HG03521 (cell line): ENCODE data around the gene PALS1.

Experiments used
- ATAC-seq: cut with Tn5 transposase; IDR thresholded peaks from one replicate; pipeline ENCODE4 v1.9.1; 2021; ENCODE audit warnings: mild to moderate bottlenecking, moderate library complexity; ENCODE audit not compliant: unreplicated experiment

The PALS1 gene

DNA sequence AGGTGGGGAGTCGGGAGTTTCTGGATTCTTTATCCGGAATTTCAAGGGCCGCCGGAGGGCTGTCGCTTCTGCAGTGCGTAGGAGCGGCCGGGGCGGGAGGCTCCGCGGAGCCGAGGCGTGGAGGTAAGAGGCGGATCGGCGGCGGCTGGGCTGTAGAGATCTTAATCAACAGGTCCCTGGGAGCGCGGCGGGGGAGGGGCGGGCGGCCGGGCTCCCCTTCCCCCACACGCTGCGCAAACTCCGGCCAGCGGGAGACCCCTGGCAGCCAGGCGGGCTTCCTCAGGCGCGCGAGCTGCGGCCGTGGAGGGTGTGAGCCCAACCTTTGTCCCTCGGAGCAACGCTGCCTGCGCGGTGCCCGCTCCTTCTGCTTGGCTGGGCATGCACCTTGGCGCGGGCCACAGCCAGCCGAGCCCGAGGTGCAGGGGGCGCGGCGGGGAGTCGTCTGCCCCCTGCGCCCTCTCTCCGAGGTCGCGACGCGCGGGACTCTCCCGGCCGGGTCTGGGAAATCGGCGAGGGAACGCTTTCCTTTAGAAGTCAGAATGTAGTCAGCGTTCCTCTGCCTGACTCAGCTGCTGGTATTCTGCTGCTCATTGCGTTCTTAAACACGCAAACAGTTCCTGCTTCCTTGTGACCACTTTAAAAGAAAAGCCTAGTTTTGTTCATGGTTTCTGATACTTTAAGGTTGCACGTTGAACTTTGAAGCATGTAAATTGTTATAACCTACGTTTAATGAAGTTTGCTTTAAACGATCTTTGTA is at the start of gene PALS1:
Gene PALS1 (plus strand): TSS at position 25 of the 757 bp plus-strand sequence. CDS start 37,736 bp downstream, outside the sequence.
- peak; percentile 43 for ATAC-seq

DNA sequence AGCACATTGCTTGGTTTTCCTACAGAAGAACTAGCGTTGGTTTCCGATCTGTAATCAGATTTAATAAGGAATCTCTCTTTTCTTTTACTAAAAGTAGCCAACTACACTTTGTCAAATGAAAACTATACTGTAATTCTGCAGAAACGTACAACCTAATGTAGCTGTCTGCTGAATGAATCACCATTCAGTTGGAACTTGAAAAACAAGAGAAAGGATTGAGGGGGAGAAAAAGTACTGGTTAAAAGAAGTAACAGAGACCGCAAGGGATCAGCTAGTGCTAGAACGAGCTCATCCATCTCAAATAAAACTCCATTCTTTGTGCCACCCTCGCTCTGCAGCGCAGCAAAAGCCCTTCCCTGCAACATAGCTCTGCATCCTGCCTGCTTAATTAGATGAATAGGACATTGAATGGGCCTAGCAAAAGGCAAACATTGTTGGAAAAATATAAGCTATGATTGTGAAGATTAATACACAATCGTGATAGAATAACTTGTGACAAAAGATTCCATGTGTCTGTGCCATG is 49.4 kb upstream of the PALS1 start:
- ATAC-seq = no peak

DNA sequence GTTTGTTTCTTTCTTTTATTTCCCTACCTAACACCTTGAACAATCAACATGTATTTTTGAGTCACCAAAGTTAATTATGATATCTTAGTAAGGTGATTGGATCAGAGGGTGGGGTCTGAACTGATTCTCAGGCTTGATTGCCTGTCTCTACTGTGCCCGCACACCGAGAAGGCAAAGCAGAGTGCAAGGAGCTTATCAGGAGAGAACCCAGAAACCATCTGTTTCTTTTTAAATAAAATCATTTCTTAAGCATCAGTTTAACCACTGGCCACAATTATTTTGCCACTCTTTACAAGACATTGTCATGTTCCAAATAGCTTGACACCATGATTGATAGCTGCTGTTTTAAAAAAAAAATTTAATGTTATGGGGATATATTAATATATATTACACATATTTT is 48.9 kb upstream of the PALS1 start:
- ATAC-seq = no peak

DNA sequence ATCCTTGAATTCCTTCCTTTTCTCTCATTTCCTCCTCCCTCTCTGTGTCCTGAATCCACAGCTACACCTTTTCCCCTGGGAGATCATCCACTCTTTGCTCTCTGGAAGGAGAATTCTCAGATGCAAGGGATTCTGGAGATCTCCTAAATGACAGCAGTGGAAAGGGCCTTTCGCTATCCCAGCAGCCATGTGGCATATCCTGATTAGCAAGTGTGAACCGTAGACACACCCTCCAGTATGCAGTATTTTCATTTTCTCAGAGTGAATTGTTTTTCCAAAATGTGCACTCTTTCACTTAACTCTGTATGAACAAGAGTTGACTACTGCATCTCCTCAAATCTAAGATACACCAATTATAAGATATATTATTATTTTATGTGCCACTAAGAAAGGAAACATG is 46.0 kb upstream of the PALS1 start:
- ATAC-seq = no peak

DNA sequence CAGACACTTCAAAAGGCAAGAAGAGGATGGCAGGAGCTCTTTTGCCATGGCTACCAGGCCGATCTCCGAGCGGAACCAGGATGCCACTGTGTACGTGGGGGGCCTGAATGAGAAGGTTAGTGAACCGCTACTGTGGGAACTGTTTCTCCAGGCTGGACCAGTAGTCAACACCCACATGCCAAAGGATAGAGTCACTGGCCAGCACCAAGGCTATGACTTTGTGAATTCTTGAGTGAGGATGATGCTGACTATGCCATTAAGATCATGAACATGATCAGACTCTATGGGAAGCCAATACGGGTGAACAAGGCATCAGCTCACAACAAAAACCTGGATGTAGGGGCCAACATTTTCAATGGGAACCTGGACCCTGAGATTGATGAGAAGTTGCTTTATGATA is 42.2 kb upstream of the PALS1 start:
- no peak for ATAC-seq

DNA sequence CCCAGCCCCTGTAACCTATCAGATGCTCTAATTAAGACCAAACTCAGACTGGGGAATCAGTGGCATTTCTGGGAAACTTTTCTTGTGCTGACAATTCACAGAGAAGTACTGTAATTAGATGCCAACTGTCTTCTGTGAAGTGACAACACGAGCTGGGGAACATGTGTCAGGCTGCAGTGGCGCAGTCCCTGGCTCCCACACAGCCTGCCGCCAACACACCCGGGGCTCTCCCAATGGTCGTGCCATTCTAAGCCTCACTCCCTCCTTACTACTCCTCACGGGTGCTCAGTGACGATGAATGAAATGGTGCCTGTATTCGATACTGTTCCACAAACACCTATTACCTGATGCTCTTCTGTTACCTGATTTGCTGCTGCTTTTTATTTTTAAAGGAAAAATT is 33.4 kb upstream of the PALS1 start:
- no peak for ATAC-seq

DNA sequence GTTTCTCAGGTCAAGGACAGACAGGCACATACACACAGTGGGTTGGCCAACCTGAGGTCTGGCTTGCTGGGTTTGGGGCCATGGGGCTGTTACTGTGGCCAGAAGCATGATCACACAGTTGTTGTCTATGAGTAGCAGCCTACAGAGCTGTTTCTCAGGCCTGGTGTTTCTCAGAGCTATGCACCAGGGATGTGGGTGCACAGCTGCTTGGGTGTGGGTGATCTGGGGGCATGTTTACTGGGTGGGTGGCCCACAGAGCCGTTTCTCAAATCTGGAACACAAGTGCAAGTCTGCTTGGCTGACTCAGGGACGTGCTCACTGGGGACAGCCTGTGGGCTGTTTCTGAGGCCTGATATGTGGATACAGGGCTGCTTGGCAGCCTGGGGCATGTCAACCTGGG is 23.1 kb upstream of the PALS1 start:
- no peak for ATAC-seq

DNA sequence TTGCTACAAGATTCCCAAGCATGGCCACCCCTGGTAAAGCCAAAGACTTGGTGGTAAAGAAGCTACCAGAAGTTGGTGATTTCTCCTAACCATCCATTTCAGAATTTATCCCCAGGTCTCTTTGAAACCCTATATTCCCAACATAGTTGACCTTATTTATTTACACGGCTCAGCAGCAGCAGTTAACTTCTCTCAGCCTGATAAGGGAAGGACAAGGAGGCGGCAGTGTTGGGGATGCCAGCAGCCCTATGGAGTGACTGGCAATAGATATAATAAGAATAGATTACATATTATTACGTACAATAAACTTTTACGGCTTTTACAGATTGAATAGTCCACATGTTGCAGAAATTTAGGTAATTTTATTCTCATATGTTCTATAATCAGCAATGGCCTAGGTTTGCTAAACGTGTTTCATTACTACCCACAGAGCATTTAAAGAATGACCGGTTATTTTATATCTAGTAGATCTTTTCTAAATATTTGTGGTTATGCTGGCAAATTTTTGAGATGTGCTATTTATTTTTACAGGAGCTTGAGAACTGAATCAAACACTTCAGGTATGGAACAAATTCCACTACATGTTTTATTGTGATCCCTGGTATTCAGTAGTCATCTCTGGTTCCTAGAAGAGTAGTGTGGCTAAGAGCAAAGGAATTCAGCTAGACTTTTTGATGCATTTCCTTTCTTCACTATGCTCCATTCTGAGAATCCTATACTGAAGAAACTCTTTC is 19.8 kb upstream of the PALS1 start:
- no peak for ATAC-seq

DNA sequence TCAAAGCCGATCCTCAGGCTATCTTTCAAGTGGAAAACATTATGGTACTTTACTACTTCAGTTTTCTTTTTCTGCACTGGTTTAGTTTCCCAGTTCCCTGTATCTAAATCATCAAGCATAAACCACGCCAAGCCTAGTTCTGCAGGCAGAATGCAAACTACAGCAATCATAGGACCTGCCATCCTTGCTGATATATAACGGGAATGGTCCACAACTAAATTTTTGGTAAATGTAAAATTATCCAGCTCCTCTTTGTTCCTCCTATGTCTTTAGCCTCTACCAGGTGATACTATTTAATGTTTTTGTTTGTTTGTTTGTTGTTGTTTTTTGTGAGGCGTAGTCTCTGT is 19.3 kb upstream of the PALS1 start:
- ATAC-seq = no peak

DNA sequence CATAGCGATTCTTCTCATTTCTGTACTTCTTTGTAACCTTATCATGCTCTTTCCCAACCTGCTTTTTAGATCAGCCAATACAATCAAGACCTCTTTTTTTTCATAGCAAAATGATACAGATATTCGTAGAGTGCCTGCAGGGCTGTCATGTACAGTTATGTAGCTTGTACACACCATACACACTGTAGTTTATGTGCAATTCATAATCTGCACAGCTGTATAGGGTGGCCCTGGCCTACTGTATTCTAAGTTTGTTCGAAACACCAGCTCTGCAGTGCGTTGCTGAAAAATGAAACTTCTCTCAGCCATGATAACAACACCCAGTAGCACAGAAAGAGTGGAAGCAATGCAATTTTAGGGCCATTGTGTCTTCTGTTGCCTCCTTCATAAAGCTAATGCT is 15.7 kb upstream of the PALS1 start:
- no peak for ATAC-seq

DNA sequence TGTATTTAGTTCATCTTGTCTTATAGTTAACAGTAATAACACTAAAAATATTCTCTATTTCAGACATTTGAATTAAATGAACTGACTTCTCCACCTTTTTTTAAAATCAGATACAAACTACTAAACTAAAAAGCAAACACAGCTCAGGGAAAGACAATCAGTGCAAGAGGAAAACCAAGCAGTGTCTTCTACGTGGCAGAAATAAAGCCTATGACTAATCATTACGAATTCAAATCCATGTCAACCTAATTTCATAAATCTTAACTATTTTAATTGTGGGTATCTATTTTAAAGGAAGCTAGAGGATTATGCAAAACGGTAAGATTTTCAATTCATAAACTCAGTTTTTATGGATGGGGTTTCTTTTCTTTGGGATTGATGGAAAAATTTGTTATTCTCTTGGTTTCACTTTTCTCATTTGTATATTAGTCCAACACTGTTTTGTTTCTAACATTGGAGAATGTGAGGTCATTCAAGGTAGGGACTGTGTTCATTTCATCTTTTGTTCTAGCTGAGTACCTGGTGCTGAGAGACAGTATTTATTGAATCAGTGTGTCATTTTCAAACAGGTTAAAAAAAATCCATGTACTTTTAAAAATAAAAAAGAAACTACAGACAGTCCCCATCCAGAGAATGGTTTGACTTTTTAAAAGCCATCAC is 12.8 kb upstream of the PALS1 start:
- ATAC-seq = no peak

DNA sequence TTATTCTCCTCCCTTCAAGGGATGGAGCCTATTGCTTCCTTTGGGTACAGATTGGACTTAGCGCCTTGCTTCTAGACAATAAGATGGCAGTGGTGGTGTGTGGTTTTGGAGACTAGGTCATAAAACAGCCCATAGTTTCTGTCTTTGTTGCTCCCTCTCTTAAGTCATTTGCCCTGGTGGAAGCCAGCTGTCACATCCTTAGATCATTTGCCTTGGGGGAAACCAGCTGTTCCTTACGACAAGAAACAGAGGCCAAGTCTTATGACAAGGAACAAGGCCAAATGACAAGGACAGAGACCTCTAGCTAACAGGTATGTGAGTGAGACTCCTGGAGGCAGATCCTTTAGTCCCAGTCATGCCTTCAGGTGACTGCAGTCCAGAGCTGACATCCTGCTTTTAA is 9.2 kb upstream of the PALS1 start:
- no peak for ATAC-seq

DNA sequence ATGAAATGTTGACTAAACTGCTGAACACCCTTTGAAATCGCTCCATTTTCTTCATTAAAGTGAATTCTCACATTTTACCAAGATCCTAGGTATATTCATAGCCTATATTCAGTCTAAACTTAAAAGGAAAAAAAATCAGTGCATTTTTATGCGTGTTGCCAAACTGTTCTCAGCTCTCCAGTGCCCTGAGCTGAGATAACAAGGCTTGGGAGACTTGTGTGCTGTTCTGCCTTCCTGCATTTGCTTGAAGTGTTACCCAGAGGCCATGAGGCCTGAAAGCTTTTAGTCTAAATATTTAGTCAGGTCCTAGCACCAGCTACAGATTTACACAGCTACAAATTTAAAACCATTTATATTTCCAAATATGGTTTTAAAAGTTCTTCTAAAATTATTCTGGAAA is 8.6 kb upstream of the PALS1 start:
- ATAC-seq = no peak

DNA sequence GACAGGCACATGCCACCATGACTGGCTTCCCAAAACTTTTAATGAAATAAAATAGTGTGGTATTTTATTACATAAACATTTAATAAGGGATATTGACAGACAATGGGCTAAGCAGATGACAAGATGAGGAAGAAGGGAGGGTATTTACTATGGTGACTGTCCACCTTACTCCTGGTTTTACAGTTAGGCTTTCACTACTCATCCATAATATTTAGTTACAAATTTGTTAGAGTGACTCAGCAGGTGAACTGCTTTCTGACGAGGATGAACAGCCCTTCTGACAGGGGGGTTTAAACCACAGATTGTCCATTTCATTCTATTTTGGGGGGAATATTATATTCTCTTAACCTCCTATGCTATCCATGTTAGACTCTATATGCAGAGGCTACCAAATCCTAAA is 3.6 kb upstream of the PALS1 start:
- no peak for ATAC-seq

DNA sequence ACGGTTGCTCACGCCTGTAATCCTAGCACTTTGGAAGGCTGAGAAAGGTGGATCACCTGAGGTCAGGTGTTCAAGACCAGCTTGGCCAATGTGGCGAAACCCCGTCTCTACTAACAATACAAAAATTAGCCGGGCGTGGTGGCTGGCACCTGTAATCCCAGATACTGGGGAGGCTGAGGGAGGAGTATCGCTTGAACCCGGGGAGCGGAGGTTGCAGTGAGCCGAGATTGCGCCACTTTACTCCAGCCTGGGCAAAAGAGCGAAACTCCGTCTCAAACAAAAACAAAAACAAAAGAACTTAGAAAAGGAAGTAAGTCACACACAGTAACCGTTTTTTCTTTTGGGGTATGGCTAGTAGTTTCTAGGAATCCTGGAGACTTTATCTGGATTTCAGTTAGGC is 1.7 kb upstream of the PALS1 start:
- no peak for ATAC-seq

DNA sequence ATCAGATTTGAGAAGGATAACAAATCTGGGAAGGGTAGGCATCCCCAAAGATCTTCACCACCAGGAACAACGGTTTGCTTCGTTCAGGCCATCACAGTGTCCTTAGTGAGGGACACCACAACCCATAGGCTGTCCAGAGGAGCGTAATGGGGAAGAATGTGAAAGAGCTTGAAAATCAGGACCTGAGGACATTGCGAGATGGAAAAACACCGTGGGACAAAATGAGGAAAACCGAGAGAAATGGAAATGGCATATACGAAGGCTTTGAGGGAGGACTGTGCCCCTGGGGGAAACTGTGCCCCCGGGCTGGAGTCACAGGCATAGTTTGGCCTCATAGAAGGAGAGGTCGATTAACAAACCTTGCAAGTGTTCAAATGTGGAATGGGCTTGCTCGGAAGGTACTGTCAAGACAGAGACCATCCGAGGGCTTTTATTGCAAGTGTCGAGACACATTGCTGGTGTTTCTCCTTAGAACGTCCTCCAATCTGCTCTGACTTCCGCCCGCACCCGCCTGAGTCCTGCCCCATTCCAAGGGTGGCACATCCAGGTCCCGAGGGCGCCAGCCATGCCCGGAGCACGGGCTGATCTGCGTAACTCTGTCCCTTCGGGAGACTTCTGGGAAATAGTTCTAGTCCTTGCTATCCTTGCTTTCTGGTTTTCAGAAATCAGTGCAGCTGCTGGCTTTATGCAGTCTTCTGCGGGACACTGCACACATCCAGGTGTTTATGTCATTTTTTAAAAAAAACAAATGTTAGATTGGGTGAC is 885 bp upstream of the PALS1 start:
- peak; percentile 13 for ATAC-seq

DNA sequence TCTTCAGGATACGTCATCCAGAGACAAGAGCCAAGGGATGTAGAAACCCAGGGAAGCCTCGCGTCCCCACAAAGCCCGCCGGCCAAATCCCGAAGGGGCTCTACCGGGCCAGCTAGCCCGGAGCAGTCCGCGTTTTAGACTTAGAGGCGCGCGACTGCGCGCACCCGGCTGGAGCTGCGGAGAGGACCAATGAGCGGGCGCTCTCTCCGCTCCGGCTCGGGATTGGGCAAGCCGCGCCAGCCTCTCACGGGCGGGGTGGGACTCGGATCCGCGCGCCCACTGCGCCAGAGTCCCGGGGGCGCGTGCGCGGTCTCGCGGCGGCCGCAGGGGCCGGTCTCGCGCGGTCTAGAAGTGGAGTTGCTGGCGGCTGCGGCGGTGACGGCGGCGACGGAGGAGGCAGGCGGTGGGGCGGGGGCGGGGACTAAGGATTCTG is 241 bp upstream of the PALS1 start:
- peak; percentile 91 for ATAC-seq

DNA sequence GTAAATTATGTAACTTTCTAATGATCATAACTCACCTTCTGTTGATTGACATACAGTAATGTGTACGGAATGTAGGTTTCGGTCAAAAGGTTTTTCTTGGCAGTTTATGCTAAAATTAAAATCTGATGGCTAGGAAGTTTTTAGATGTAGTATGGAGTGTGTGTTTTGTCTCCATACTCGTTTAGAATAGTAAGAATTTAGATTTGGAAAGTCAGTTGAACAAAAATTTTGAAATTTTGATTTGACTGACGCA is 859 bp downstream of the PALS1 start:
- no peak for ATAC-seq

DNA sequence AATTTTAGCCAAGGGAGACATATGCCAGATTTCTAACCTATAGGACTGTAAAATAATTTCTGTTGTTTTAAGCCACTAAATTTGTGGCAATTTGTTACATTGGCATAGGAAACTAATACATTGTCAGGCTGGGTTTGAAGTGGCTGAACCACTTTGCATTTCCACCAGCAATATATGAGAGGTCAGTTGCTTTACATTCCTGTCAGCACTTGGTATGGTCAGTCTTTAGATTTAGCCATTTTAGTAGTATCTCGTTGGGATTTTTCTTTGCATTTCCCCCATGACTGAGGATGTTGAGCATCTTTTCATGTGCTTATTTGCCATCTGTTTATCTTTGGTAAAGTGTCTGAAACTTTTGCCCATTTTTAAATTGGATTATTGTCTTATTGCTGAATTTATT is 3.9 kb downstream of the PALS1 start:
- no peak for ATAC-seq

DNA sequence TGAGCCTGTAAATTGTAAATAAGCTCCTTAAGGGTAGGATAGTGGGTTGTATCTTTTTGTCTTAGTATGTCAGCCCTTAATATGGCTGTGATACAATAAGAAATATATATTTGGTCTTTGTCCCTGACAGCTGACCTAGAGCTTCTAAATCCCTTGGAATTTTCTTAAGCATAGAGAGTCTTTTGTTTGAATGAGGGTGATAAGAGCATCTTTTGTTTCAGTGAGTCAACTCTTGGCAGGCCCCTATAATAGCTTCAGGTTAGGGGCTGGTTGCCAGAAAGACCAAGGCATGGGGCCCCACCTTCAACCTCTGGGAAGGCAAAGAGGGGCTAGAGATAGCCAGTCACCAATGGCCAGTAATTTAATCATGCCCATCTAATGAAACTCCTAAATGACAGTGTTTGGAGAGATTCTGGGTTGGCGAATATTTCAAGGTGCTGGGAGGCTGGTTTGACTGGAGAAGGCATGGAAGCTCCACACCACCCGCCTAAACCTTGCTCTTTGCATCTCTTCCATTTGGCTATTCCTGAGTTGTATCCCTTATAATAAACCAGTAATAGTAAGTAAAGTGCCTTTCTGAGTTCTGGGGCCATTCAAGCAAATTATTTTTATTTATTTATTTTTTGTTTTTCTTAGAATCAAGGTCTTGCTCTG is 10.5 kb downstream of the PALS1 start:
- no peak for ATAC-seq

DNA sequence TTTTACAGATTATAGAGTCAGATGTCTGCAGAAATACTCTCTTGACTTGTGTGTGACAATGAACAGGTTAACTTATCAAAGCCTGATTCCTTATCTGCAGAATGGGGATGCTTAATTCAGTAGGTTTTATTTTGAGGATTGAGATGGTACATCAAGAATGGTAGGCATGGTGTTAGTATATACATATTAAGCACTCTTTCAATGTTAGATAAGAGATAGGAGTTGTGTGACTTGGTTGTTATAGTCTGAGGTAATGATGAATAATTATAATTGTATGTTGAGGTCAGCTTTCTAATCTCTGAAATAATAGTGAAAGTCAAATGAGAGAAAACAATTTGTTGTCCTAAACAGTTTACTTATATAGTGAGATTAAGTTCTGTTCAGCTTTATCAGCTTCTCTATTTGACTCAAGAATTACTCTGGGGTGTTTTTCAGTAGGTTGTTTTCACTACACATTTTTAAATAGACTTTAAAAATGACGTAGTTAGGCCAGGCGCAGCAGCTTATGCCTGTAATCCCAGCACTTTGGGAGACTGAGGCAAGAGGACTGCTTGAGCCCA is 11.9 kb downstream of the PALS1 start:
- ATAC-seq = no peak
